Measurements from ENCODE around the gene PDK4. TPM values are rescaled to one million over a fixed set of nuclear protein-coding genes. Genes with fewer than 3 reads are reported as not detected.

PDK4 gene
- total RNA-seq, 2 experiments from 2014 or later = not detected

GRCh38 chr7:95602421-95602820 lies 6.1 kb upstream of the PDK4 start:
- TF ChIP-seq CTCF (IDR thresholded peaks at IDR 0.05) = no peak
- Histone ChIP-seq H3K9me3 (ENCODE audit: control insufficient read depth in 1 of 2, insufficient read depth in 1 of 2, low read length in 2 of 2) (peaks cover 0 to 13% of the 10 kb centered on the region in 2 experiments), H3K4me3 (ENCODE audit: low read length) (no peak overlapping the region), H3K4me1 (ENCODE audit: insufficient read depth, low read length) (no peaks in the 10 kb centered on the region), H3K27ac (ENCODE audit: low read depth in 1 of 2, low read length in 2 of 2) (no peak overlapping the region), H3K27me3 (ENCODE audit: control insufficient read depth in 1 of 2, insufficient read depth in 2 of 2, low read length in 2 of 2) (peaks cover 0 to 2% of the 10 kb centered on the region in 2 experiments), H3K36me3 (ENCODE audit: insufficient read depth, low read length) (no peaks in the 10 kb centered on the region)
- DNase-seq = no peak
- no peak for ATAC-seq (ENCODE audit: poor library complexity)
- POLR2A ChIA-PET = no interaction called here
- no peak overlapping the region for H3K4me3 Mint-ChIP-seq
- CTCF ChIA-PET = no interaction called here
- no peaks in the 10 kb centered on the region for H3K36me3 Mint-ChIP-seq (ENCODE audit: low read depth)
- peaks cover 8% of the 10 kb centered on the region for H3K27me3 Mint-ChIP-seq
- intact Hi-C loops (cut with DNase I, micrococcal nuclease) = no loop called here
- peaks cover 4% of the 10 kb centered on the region for H3K9me3 Mint-ChIP-seq
- H3K4me1 Mint-ChIP-seq (ENCODE audit: low read depth) = peaks cover under 1% of the 10 kb centered on the region
- H3K27ac Mint-ChIP-seq = no peak overlapping the region

- intact Hi-C loops (cut with DNase I, micrococcal nuclease) = no loop called here
- Histone ChIP-seq H3K27me3 (ENCODE audit: control insufficient read depth in 1 of 2, insufficient read depth in 2 of 2, low read length in 2 of 2) (peaks cover 5 to 12% of the 10 kb centered on the region in 2 experiments), H3K27ac (ENCODE audit: low read depth in 1 of 2, low read length in 2 of 2) (no peak overlapping the region), H3K4me3 (ENCODE audit: low read length) (no peak overlapping the region), H3K9me3 (ENCODE audit: control insufficient read depth in 1 of 2, insufficient read depth in 1 of 2, low read length in 2 of 2) (peaks cover 0 to 18% of the 10 kb centered on the region in 2 experiments), H3K36me3 (ENCODE audit: insufficient read depth, low read length) (no peaks in the 10 kb centered on the region), H3K4me1 (ENCODE audit: insufficient read depth, low read length) (no peaks in the 10 kb centered on the region)
- Mint-ChIP-seq H3K4me1 (ENCODE audit: low read depth) (peaks cover 4% of the 10 kb centered on the region), H3K27me3 (peaks cover 13% of the 10 kb centered on the region), H3K27ac (no peak overlapping the region), H3K9me3 (peaks cover 4% of the 10 kb centered on the region), H3K36me3 (ENCODE audit: low read depth) (no peaks in the 10 kb centered on the region), H3K4me3 (no peak overlapping the region)
- DNase-seq (no peak), ATAC-seq (ENCODE audit: poor library complexity) (no peak)
- CTCF ChIA-PET = no interaction called here
- POLR2A ChIA-PET = no interaction called here
- no peak for TF ChIP-seq CTCF (IDR thresholded peaks at IDR 0.05)
Measured at GRCh38 chr7:95601316-95601715, 5.0 kb upstream of the PDK4 start.

- peaks cover 0 to 16% of the 10 kb centered on the region in 2 experiments for H3K9me3 ChIP-seq (ENCODE audit: control insufficient read depth in 1 of 2, insufficient read depth in 1 of 2, low read length in 2 of 2)
- ChIA-PET CTCF (interaction anchor here (1.2 kb wide), 1 partner anchor 11 kb away, joined by 3 read pairs; no protein-coding TSS in a partner anchor), POLR2A (interaction anchor here (0.6 kb wide), 1 partner anchor 11 kb away, joined by 4 read pairs; no protein-coding TSS in a partner anchor)
- H3K4me3 ChIP-seq (ENCODE audit: low read length) = no peak overlapping the region
- DNase-seq (no peak), ATAC-seq (ENCODE audit: poor library complexity) (no peak)
- H3K27ac ChIP-seq (ENCODE audit: low read depth in 1 of 2, low read length in 2 of 2) = no peak overlapping the region
- no peak for TF ChIP-seq CTCF (IDR thresholded peaks at IDR 0.05)
- Mint-ChIP-seq H3K4me3 (no peak overlapping the region), H3K36me3 (ENCODE audit: low read depth) (no peaks in the 10 kb centered on the region), H3K4me1 (ENCODE audit: low read depth) (peaks cover 4% of the 10 kb centered on the region), H3K27ac (no peak overlapping the region), H3K27me3 (peaks cover 26% of the 10 kb centered on the region), H3K9me3 (peaks cover 4% of the 10 kb centered on the region)
- intact Hi-C loops (cut with DNase I, micrococcal nuclease) = no loop called here
- no peaks in the 10 kb centered on the region for H3K4me1 ChIP-seq (ENCODE audit: insufficient read depth, low read length)
- H3K36me3 ChIP-seq (ENCODE audit: insufficient read depth, low read length) = no peaks in the 10 kb centered on the region
- peaks cover 5 to 19% of the 10 kb centered on the region in 2 experiments for H3K27me3 ChIP-seq (ENCODE audit: control insufficient read depth in 1 of 2, insufficient read depth in 2 of 2, low read length in 2 of 2)
Measured at GRCh38 chr7:95599069-95599468, 2.8 kb upstream of the PDK4 start.
